CD8-positive, alpha-beta memory T cell (primary cell): Measurements from ENCODE around the gene GAL3ST2. TPM values are rescaled to one million over a fixed set of nuclear protein-coding genes. Genes with fewer than 3 reads are reported as not detected.
"Not testable (repeated sequence)": the region's sequence is repeated elsewhere in the genome, so short reads cannot be mapped to it uniquely, and the experiment has no call there.

ENCODE experiments used
- CTCF ChIA-PET: fragments of 350-600 bp; sonication (Branson Sonifier 250); formaldehyde crosslinking; loops from one replicate; lab custom pipeline; 2021; ENCODE audit warnings: antibody characterized with exemption; lab: Charles Lee
- POLR2A ChIA-PET: fragments of 350-600 bp; sonication (Branson Sonifier 250); formaldehyde crosslinking; loops from one replicate; lab custom pipeline; 2021; ENCODE audit warnings: antibody characterized with exemption; lab: Charles Lee
- DNase-seq, 5 donors: peaks; one replicate each; pipeline versions ENCODE4 v3.0.0 to v3.0.0-alpha.2; 2020 to 2022; ENCODE audit warnings: mixed read lengths in 1 of 5
- H3K27ac ChIP-seq: one replicate; pipeline ENCODE4 v1.7.0; 2013; ENCODE audit warnings: low read depth, mild to moderate bottlenecking, low read length, moderate library complexity
- H3K27me3 ChIP-seq: 2 replicates; pipeline ENCODE4 v1.7.0; 2013; ENCODE audit warnings: low read length, mild to moderate bottlenecking; ENCODE audit not compliant: insufficient read depth, poor library complexity, severe bottlenecking
- H3K36me3 ChIP-seq: 2 replicates; pipeline ENCODE4 v1.7.0; 2013; ENCODE audit warnings: mild to moderate bottlenecking, low read length, moderate library complexity; ENCODE audit not compliant: insufficient read depth
- H3K4me1 ChIP-seq: 2 replicates; pipeline ENCODE4 v1.7.0; 2013; ENCODE audit warnings: mild to moderate bottlenecking, low read length, moderate library complexity; ENCODE audit not compliant: insufficient read depth
- H3K4me3 ChIP-seq: 2 replicates; pipeline ENCODE4 v1.7.0; 2013; ENCODE audit warnings: mild to moderate bottlenecking, low read length
- H3K9me3 ChIP-seq: 2 replicates; pipeline ENCODE4 v1.7.0; 2013; ENCODE audit warnings: mild to moderate bottlenecking, low read length
- H3K27ac Mint-ChIP-seq, 8 donors: one replicate each; pipeline ENCODE4 v1.8.0; 2020 to 2021; ENCODE audit warnings: mixed read lengths in 8 of 8, mild to moderate bottlenecking in 6 of 8, inconsistent platforms in 3 of 8, moderate library complexity in 3 of 8
- H3K27me3 Mint-ChIP-seq, 2 donors: one replicate each; pipeline ENCODE4 v1.8.0; 2020 to 2021; ENCODE audit warnings: mixed read lengths in 2 of 2, mild to moderate bottlenecking in 1 of 2, moderate library complexity in 1 of 2
- H3K36me3 Mint-ChIP-seq, 3 donors: one replicate each; pipeline ENCODE4 v1.8.0; 2020 to 2021; ENCODE audit warnings: mixed read lengths in 3 of 3, inconsistent platforms in 1 of 3, mild to moderate bottlenecking in 1 of 3
- H3K4me1 Mint-ChIP-seq, 3 donors: one replicate each; pipeline ENCODE4 v1.8.0; 2020 to 2021; ENCODE audit warnings: mixed read lengths in 3 of 3, inconsistent platforms in 1 of 3, mild to moderate bottlenecking in 1 of 3
- H3K4me3 Mint-ChIP-seq, 7 donors: one replicate each; pipeline ENCODE4 v1.8.0; 2020 to 2021; ENCODE audit warnings: mixed read lengths in 7 of 7, mild to moderate bottlenecking in 6 of 7, moderate library complexity in 4 of 7, inconsistent platforms in 2 of 7
- H3K9me3 Mint-ChIP-seq, 5 donors: one replicate each; pipeline ENCODE4 v1.8.0; 2020 to 2022; ENCODE audit warnings: mixed read lengths in 5 of 5, mild to moderate bottlenecking in 3 of 5, moderate library complexity in 2 of 5, inconsistent platforms in 1 of 5
- polyA plus RNA-seq: library from polyadenylated mRNA; unstranded; fragments of 300-500 nt; fragmentation: Illumina TruSeq; gene quantifications from one replicate; pipeline ENCODE4 v1.2.3, GENCODE V29; 2021
- total RNA-seq, 2 experiments: library from RNA; stranded (reverse); gene quantifications; one replicate each; pipeline ENCODE4 v1.2.3, GENCODE V29; 2021

GAL3ST2 gene
- total and polyA plus RNA-seq, 3 experiments from 2014 or later = 0.16 TPM; not detected in 2

GRCh38 chr2:241755777-241756176, 20.8 kb upstream of the GAL3ST2 start:
- Histone ChIP-seq H3K27me3 (no peaks in the 10 kb centered on the region), H3K4me1 (no peaks in the 10 kb centered on the region), H3K4me3 (no peak overlapping the region), H3K9me3 (no peaks in the 10 kb centered on the region), H3K36me3 (no peaks in the 10 kb centered on the region), H3K27ac (no peak overlapping the region)
- H3K4me1 Mint-ChIP-seq = peaks cover 2 to 12% (median 7%) of the 10 kb centered on the region in 3 donors
- DNase-seq = no peak
- peaks cover 0 to 3% of the 10 kb centered on the region in 2 donors for H3K27me3 Mint-ChIP-seq
- H3K9me3 Mint-ChIP-seq = peaks cover 0 to 1% (median under 1%) of the 10 kb centered on the region in 5 donors
- peak overlapping the region in 1 of 8 donors; percentile 54 for H3K27ac Mint-ChIP-seq
- H3K4me3 Mint-ChIP-seq = no peak overlapping the region
- H3K36me3 Mint-ChIP-seq = peaks cover 11 to 62% (median 13%) of the 10 kb centered on the region in 3 donors
- ChIA-PET POLR2A (no interaction called here), CTCF (no interaction called here)

DNA sequence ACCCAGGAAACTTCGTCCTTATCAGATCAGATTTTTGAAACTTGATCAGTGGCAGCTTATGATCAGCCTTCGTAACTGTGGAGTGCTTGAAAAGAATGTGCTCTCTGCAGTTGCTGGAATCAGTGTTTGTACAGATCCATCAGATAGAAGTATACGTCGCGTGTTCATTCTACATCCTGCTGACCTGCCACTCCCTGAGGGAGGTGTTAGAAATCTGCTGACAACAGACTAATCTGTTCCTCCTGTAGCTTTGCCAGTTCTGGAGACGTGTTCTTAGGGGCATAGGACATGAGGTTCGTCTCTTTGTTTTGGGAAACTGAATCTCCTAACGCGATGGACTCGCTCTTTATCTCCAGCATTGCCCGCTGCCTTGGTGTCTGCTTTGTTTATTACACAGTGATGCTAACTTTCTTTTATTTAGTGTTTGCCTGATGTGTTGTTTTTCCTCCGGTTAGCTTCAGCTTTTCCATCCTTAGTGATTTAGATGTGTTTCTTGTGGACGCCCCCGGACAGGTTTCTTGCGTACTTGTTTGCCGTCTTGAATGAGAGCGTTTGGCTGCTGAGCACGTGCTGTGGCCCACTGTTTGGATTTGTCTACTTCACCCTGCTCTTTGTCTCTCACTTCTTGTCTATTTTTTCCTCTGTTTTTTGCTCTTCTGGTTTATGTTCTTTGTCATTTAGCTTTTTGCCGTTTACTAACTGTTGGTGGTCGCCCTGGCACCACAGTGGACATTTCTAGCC, 17.4 kb upstream of the GAL3ST2 start:
- H3K27me3 ChIP-seq = no peaks in the 10 kb centered on the region
- peaks cover 0 to 8% of the 10 kb centered on the region in 2 donors for H3K27me3 Mint-ChIP-seq
- no peak overlapping the region for H3K4me3 ChIP-seq
- peaks cover 16% of the 10 kb centered on the region for H3K4me1 ChIP-seq
- H3K27ac Mint-ChIP-seq = peak overlapping the region in 7 of 8 donors; percentile 4 to 68 (median 48)
- peaks cover 28 to 38% (median 34%) of the 10 kb centered on the region in 3 donors for H3K4me1 Mint-ChIP-seq
- POLR2A ChIA-PET = interaction anchor here (0.6 to 1.4 kb wide), 2 partner anchors 85 kb away, joined by 3 to 9 read pairs; no protein-coding TSS in a partner anchor
- H3K9me3 Mint-ChIP-seq = peaks cover 0 to 3% (median 2%) of the 10 kb centered on the region in 5 donors
- H3K27ac ChIP-seq = no peak overlapping the region
- DNase-seq = peak in 1 of 5 donors; percentile 37
- CTCF ChIA-PET = no interaction called here
- H3K9me3 ChIP-seq = no peaks in the 10 kb centered on the region
- H3K36me3 ChIP-seq = no peaks in the 10 kb centered on the region
- peaks cover 12 to 45% (median 17%) of the 10 kb centered on the region in 3 donors for H3K36me3 Mint-ChIP-seq
- H3K4me3 Mint-ChIP-seq = peak overlapping the region in 1 of 7 donors; percentile 10

- DNase-seq = peak in 1 of 5 donors; percentile 38
- CTCF ChIA-PET, POLR2A ChIA-PET: not testable (repeated sequence)
Observed at GRCh38 chr2:241759893-241760292, 16.7 kb upstream of the GAL3ST2 start.

DNA sequence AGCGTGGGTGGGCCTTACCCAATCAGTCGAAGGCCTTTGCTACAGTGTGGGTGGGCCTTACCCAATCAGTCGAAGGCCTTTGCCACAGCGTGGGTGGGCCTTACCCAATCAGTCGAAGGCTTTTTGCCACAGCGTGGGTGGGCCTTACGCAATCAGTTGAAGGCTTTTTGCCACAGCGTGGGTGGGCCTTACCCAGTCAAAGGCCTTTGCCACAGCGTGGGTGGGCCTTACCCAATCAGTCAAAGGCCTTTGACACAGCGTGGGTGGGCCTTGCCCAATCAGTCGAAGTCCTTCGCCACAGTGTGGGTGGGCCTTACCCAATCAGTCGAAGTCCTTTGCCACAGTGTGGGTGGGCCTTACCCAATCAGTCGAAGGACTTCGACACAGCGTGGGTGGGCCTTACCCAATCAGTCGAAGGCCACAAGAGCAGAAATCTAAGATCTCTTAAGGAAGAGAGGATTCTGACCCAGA, 16.3 kb upstream of the GAL3ST2 start:
- POLR2A ChIA-PET = no interaction called here
- Histone ChIP-seq H3K36me3 (no peaks in the 10 kb centered on the region), H3K27ac (no peak overlapping the region), H3K9me3 (no peaks in the 10 kb centered on the region), H3K27me3 (no peaks in the 10 kb centered on the region), H3K4me1 (peaks cover 22% of the 10 kb centered on the region), H3K4me3 (no peak overlapping the region)
- peaks cover 31 to 40% (median 40%) of the 10 kb centered on the region in 3 donors for H3K4me1 Mint-ChIP-seq
- peak overlapping the region in 4 of 8 donors; percentile 15 to 88 (median 71) for H3K27ac Mint-ChIP-seq
- CTCF ChIA-PET = no interaction called here
- H3K4me3 Mint-ChIP-seq = no peak overlapping the region
- H3K36me3 Mint-ChIP-seq = peaks cover 11 to 38% (median 17%) of the 10 kb centered on the region in 3 donors
- H3K27me3 Mint-ChIP-seq = peaks cover 0 to 8% of the 10 kb centered on the region in 2 donors
- peak in 1 of 5 donors; percentile 54 for DNase-seq
- H3K9me3 Mint-ChIP-seq = peaks cover 0 to 3% (median 2%) of the 10 kb centered on the region in 5 donors

More at GRCh38 chr2:241759893-241760292, 16.7 kb upstream of the GAL3ST2 start:
- not testable (repeated sequence) for H3K4me3 ChIP-seq, H3K9me3 Mint-ChIP-seq, H3K27me3 Mint-ChIP-seq, H3K36me3 ChIP-seq, H3K27me3 ChIP-seq, H3K27ac ChIP-seq, H3K9me3 ChIP-seq
- peaks cover 22% of the 10 kb centered on the region for H3K4me1 ChIP-seq
- H3K36me3 Mint-ChIP-seq = peaks cover 11 to 40% (median 17%) of the 10 kb centered on the region in 3 donors
- peaks cover 31 to 40% (median 40%) of the 10 kb centered on the region in 3 donors for H3K4me1 Mint-ChIP-seq
- peak overlapping the region in 2 of 7 donors; percentile 8 to 10 for H3K4me3 Mint-ChIP-seq
- H3K27ac Mint-ChIP-seq = peak overlapping the region in 5 of 8 donors; percentile 30 to 68 (median 48)

GRCh38 chr2:241762321-241762932, 14.2 kb upstream of the GAL3ST2 start:
- H3K4me3 ChIP-seq = peak overlapping the region; percentile 31
- peak overlapping the region; percentile 53 to 87 (median 82) for H3K4me3 Mint-ChIP-seq
- peaks cover 0 to 3% (median 2%) of the 10 kb centered on the region in 5 donors for H3K9me3 Mint-ChIP-seq
- H3K36me3 ChIP-seq = no peaks in the 10 kb centered on the region
- DNase-seq = peak in 3 of 5 donors; percentile 21 to 56 (median 31)
- peaks cover 9 to 22% (median 17%) of the 10 kb centered on the region in 3 donors for H3K36me3 Mint-ChIP-seq
- peak overlapping the region; percentile 85 for H3K27ac ChIP-seq
- H3K4me1 ChIP-seq = peaks cover 22% of the 10 kb centered on the region
- no peaks in the 10 kb centered on the region for H3K27me3 ChIP-seq
- POLR2A ChIA-PET = interaction anchor here (0.6 to 2.5 kb wide), 7 partner anchors 22 to 106 kb away, joined by 3 to 22 read pairs (median 9); partner anchors contain the start of genes D2HGDH, DTYMK and RTP5
- CTCF ChIA-PET = interaction anchor here (1.0 to 4.3 kb wide), 12 partner anchors 15 to 116 kb away, joined by 3 to 14 read pairs (median 4); partner anchors contain the start of genes D2HGDH and RTP5
- H3K9me3 ChIP-seq = no peaks in the 10 kb centered on the region
- peak overlapping the region; percentile 92 to 100 (median 98) for H3K27ac Mint-ChIP-seq
- peaks cover 31 to 40% (median 40%) of the 10 kb centered on the region in 3 donors for H3K4me1 Mint-ChIP-seq
- H3K27me3 Mint-ChIP-seq = peaks cover 0 to 8% of the 10 kb centered on the region in 2 donors

DNA sequence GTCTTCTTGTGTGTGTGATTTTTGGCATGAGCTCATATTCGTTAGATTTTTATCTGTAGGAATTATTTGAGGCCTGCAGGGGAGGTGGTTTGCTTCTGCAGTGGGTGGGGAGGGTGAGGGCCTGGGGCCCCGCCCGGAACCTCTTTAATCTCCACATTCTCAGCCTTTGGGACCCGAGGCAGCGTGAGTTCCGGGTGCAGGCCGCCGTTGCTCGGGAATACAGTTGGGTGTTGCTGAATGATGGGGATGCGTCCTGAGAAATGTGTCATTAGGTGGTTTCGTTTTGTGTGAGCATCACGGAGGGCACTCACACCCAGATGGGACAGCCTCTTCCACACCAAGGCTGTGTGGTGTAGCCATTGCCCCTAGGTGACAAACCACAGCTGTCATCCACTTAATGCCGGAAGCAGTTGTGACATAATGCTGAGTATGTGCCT, 13.7 kb upstream of the GAL3ST2 start:
- H3K36me3 Mint-ChIP-seq = peaks cover 9 to 20% (median 17%) of the 10 kb centered on the region in 3 donors
- Histone ChIP-seq H3K27me3 (no peaks in the 10 kb centered on the region), H3K9me3 (no peaks in the 10 kb centered on the region), H3K27ac (peak overlapping the region; percentile 85), H3K36me3 (no peaks in the 10 kb centered on the region), H3K4me3 (peak overlapping the region; percentile 31), H3K4me1 (peaks cover 22% of the 10 kb centered on the region)
- H3K27me3 Mint-ChIP-seq = peaks cover 0 to 8% of the 10 kb centered on the region in 2 donors
- DNase-seq = peak; percentile 30 to 94 (median 80)
- peaks cover 0 to 3% (median 2%) of the 10 kb centered on the region in 5 donors for H3K9me3 Mint-ChIP-seq
- H3K4me3 Mint-ChIP-seq = peak overlapping the region; percentile 53 to 87 (median 82)
- peak overlapping the region; percentile 92 to 100 (median 98) for H3K27ac Mint-ChIP-seq
- POLR2A ChIA-PET = interaction anchor here (0.7 to 2.5 kb wide), 8 partner anchors 23 to 448 kb away, joined by 3 to 22 read pairs (median 8); partner anchors contain the start of genes D2HGDH, DTYMK and RTP5
- peaks cover 31 to 40% (median 40%) of the 10 kb centered on the region in 3 donors for H3K4me1 Mint-ChIP-seq
- CTCF ChIA-PET = interaction anchor here (1.0 to 4.3 kb wide), 12 partner anchors 16 to 116 kb away, joined by 3 to 14 read pairs (median 4); partner anchors contain the start of genes D2HGDH and RTP5

- Mint-ChIP-seq H3K4me1 (peaks cover 31 to 44% (median 40%) of the 10 kb centered on the region in 3 donors), H3K27me3 (peaks cover 0 to 8% of the 10 kb centered on the region in 2 donors), H3K27ac (peak overlapping the region; percentile 92 to 100 (median 98)), H3K9me3 (peaks cover 0 to 3% (median 2%) of the 10 kb centered on the region in 5 donors), H3K36me3 (peaks cover 9 to 18% (median 17%) of the 10 kb centered on the region in 3 donors), H3K4me3 (peak overlapping the region; percentile 53 to 87 (median 82))
- Histone ChIP-seq H3K27ac (peak overlapping the region; percentile 85), H3K36me3 (no peaks in the 10 kb centered on the region), H3K4me1 (peaks cover 22% of the 10 kb centered on the region), H3K9me3 (no peaks in the 10 kb centered on the region), H3K27me3 (no peaks in the 10 kb centered on the region), H3K4me3 (peak overlapping the region; percentile 31)
- peak in 4 of 5 donors; percentile 31 to 74 (median 34) for DNase-seq
- CTCF ChIA-PET = interaction anchor here (0.9 to 4.3 kb wide), 9 partner anchors 17 to 115 kb away, joined by 3 to 14 read pairs (median 5); partner anchors contain the start of genes D2HGDH and RTP5
- POLR2A ChIA-PET = interaction anchor here (0.7 to 2.5 kb wide), 8 partner anchors 23 to 449 kb away, joined by 3 to 22 read pairs (median 8); partner anchors contain the start of genes D2HGDH, DTYMK and RTP5
Observed at GRCh38 chr2:241763551-241764274, 12.9 kb upstream of the GAL3ST2 start.
